ENCODE results near the gene CES2. TPM values are rescaled to one million over a fixed set of nuclear protein-coding genes. Genes with fewer than 3 reads are reported as not detected.

The CES2 gene
- total and polyA plus RNA-seq, 9 of the 15 experiments (the other 6 are each of a cell fraction or from before 2014, with no cell fraction given), result 2.2 to 37.9 (median 24.4) TPM

DNA sequence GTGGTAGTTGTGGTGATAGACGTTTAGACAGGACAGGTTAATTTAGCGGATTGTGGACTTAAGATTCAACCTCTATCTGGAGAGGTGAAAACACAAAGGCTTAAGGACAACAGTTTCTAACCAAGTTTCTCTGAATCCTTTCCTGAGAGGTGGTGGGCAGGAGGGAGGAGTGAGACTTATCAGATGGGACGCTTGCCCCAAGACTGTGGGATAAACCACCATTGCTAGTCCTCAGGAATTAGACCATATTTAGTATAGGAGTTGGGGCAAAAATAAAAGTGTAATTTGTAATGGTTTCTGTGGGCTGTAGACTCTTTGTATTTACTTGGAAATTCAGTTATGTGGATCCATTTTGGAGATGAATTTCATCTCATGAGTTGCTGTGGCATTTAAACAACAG is 48.4 kb upstream of the CES2 start:
- WGBS (ENCODE audit: insufficient coverage, low coverage, missing lambda C conversion rate), result 11% methylated on average over 3 of the region's 3 CpGs
- intact Hi-C loops (cut with micrococcal nuclease) (no loop called here), in situ Hi-C loops (cut with MboI) (no loop called here)
- peak overlapping the region; percentile 32; the same call in 1 of the 2 replicates for H3K4me2 ChIP-seq (ENCODE audit: insufficient read depth, low read length)
- 0 out of 4 replicates have a peak overlapping the region, but pooled peaks of 1 of the 2 experiments have one; percentile 6 for H3K9ac ChIP-seq (ENCODE audit: insufficient read depth in 1 of 2, low read depth in 2 of 2, low read length in 2 of 2)
- no peak for ATAC-seq
- ChIA-PET POLR2A (interaction anchor here (1.8 kb wide), 1 partner anchor 14 kb away, joined by 5 read pairs; no protein-coding TSS in a partner anchor), CTCF (ENCODE audit: low intra/inter-chr PET ratio) (no interaction called here)
- no peak overlapping the region for H3K27ac ChIP-seq (ENCODE audit: extremely low read depth, low read depth, low read length)
- H3K9me1 ChIP-seq (ENCODE audit: control insufficient read depth, insufficient read depth, low read length), result no peaks in the 10 kb centered on the region
- BruUV-seq (replicated peaks), result no TSS peak
- H3K4me1 ChIP-seq (replicated peaks in 1 of 2; ENCODE audit: control insufficient read depth in 2 of 2, insufficient read depth in 2 of 2, low read length in 2 of 2), result peaks cover 15 to 16% of the 10 kb centered on the region in 2 experiments; a peak in 4 of 5 replicates
- no peaks in the 10 kb centered on the region for H3K9me3 ChIP-seq (replicated peaks; ENCODE audit: control insufficient read depth, insufficient read depth, low read depth, low read length)
- H3K4me3 ChIP-seq, result no peak overlapping the region
- no peak overlapping the region for H2AFZ ChIP-seq (ENCODE audit: low read depth, low read length)
- no peaks in the 10 kb centered on the region; the same call in 1 of the 2 replicates for H4K20me1 ChIP-seq (replicated peaks; ENCODE audit: control insufficient read depth, insufficient read depth, low read length)
- H3K27me3 ChIP-seq (ENCODE audit: control insufficient read depth in 2 of 2, insufficient read depth in 2 of 2, low read length in 2 of 2), result no peaks in the 10 kb centered on the region
- peak; percentile 15 for FAIRE-seq
- peak in 1 of 4 experiments; percentile 7 for DNase-seq (ENCODE audit: extremely low read depth in 1 of 4, low spot score in 3 of 4)
- peaks cover 7% of the 10 kb centered on the region for H3K79me2 ChIP-seq (ENCODE audit: control insufficient read depth, insufficient read depth, low read length)
- peaks cover 69% of the 10 kb centered on the region for H3K36me3 ChIP-seq (ENCODE audit: control insufficient read depth, insufficient read depth, low read length)
- TF ChIP-seq ARID4B (CRISPR knock-in tag; IDR thresholded peaks at IDR 0.05), result no peak
- TF ChIP-seq CBFB (CRISPR knock-in tag; IDR thresholded peaks at IDR 0.05), result no peak
- TF ChIP-seq POLR2AphosphoS5 (IDR thresholded peaks at IDR 0.05; ENCODE audit: control insufficient read depth, insufficient read depth, low read depth, low read length), result no peak
- no peak for TF ChIP-seq ZNF311 (CRISPR knock-in tag; IDR thresholded peaks at IDR 0.05)
- TF ChIP-seq PPARD (CRISPR knock-in tag; IDR thresholded peaks at IDR 0.05), result no peak
- no peak for TF ChIP-seq GMEB1 (CRISPR knock-in tag; IDR thresholded peaks at IDR 0.05)
- TF ChIP-seq, protein P1, sequence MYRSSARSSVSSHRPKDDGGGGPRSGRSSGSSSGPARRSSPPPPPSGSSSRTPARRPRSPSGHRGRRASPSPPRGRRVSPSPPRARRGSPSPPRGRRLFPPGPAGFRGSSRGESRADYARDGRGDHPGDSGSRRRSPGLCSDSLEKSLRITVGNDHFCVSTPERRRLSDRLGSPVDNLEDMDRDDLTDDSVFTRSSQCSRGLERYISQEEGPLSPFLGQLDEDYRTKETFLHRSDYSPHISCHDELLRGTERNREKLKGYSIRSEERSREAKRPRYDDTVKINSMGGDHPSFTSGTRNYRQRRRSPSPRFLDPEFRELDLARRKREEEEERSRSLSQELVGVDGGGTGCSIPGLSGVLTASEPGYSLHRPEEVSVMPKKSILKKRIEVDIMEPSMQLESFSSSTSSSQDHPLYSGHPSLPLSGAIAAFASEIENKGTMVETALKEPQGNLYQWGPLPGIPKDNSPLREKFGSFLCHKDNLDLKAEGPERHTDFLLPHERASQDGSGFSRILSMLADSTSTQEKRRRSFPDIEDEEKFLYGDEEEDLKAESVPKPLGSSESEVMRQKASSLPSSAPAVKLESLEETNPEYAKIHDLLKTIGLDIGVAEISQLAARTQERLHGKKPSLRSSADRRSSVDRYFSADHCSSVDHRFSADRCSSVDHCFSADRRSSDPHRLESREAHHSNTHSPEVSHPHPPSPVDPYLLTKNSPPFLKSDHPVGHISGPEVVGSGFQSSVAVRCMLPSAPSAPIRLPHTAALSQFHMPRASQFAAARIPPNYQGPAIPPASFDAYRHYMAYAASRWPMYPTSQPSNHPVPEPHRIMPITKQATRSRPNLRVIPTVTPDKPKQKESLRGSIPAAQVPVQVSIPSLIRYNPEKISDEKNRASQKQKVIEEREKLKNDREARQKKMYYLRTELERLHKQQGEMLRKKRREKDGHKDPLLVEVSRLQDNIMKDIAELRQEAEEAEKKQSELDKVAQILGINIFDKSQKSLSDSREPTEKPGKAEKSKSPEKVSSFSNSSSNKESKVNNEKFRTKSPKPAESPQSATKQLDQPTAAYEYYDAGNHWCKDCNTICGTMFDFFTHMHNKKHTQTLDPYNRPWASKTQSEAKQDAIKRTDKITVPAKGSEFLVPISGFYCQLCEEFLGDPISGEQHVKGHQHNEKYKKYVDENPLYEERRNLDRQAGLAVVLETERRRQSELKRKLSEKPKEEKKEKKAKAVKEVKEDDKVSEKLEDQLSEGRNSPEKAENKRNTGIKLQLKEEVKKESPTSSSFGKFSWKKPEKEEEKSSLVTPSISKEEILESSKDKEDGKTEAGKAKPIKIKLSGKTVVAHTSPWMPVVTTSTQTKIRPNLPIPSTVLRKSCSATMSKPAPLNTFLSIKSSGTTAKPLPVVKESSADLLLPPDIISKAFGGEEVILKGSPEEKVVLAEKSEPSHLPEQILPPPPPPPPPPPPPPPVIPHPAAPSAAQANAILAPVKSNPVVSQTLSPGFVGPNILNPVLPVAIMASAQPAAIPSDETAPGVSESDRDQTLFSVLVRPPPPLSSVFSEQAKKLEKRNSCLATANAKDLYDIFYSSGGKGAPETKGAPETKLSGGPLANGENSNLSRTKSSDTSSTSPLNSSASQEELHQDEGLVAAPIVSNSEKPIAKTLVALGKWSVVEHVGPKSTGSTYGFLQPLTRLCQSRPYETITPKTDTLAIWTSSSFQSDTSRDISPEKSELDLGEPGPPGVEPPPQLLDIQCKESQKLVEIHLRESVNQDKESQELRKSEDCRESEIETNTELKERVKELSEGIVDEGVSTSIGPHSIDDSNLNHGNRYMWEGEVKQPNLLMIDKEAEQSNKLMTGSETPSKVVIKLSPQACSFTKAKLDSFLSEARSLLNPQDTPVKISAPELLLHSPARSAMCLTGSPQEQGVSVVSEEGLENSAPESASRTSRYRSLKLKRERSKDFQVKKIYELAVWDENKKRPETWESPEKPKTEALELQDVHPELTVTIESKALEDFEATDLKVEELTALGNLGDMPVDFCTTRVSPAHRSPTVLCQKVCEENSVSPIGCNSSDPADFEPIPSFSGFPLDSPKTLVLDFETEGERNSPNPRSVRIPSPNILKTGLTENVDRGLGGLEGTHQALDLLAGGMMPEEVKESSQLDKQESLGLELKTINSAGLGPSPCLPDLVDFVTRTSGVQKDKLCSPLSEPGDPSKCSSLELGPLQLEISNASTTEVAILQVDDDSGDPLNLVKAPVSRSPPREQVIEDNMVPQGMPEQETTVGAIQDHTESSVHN (IDR thresholded peaks at IDR 0.05; ENCODE audit: borderline replicate concordance in 1 of 2, low read depth in 1 of 2), result no peak
